D721Med (cell line): ENCODE data around the gene STX4.

Source experiments
- DNase-seq: peaks from one replicate; pipeline ENCODE4 v3.0.0; 2011; ENCODE audit warnings: low spot score; ENCODE audit not compliant: insufficient read length
- FAIRE-seq: peaks from 2 replicates; lab custom pipeline; 2011; peaks lifted over from hg19 to GRCh38; lab: Jason Lieb, UNC
- TF ChIP-seq, protein P1 (sequence below): IDR thresholded peaks from 2 replicates; pipeline ENCODE4 v1.5.1; 2012; ENCODE audit warnings: mild to moderate bottlenecking, control low read depth; ENCODE audit not compliant: insufficient read depth; ENCODE audit errors: missing control alignments

STX4 gene, protein sequence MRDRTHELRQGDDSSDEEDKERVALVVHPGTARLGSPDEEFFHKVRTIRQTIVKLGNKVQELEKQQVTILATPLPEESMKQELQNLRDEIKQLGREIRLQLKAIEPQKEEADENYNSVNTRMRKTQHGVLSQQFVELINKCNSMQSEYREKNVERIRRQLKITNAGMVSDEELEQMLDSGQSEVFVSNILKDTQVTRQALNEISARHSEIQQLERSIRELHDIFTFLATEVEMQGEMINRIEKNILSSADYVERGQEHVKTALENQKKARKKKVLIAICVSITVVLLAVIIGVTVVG

DNA sequence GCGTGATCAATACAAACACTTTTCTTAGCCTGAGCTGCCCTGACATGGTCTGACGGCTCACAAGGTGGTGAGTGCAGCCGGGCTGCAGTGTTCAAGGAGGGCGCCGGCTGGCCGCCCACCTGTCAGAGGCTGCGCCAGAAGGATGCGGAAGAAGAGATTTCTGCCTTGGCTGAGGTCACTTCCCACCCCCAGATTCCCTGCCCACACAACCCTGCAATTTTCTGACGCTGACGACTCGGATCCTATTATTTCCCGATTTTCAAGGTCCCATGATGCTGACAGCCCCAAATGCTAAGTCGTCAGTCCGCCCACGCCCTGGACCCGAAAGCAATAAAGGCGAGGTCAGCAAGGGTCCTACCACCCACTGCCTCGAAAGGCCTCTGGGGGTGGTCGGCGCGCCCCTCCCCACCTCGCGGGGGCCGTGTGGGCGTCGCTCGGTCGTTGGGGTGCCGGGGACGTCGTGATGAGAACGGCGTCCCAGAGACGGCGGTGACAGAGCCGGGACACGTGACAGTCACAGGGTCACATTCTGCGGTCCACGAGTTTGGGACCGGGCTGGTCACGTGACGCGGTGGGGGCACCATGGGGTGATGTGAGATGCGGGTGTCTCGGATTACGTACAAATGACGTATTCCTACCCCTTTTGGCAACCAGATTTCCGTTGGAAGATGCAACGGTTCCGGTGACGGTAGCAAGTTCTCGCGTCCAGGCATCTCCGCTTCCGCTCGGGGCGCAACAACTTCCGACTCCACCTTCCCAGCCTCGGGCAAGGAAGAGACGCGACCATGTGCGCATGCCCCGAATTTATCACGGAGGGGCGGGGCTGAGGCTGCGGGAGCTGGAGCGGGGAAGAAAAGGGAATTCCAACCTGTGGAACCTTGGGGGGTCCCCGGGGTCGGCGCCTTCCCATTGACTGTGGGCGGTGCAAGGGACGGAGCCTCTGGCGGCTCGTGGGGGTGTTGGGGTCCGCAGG lies at the start of gene STX4:
TSS of gene STX4 (plus strand) at position 823 of the 973 bp plus-strand sequence. CDS start 248 bp downstream, outside the sequence.
- DNase-seq: peak; percentile 81
- TF ChIP-seq, protein P1, sequence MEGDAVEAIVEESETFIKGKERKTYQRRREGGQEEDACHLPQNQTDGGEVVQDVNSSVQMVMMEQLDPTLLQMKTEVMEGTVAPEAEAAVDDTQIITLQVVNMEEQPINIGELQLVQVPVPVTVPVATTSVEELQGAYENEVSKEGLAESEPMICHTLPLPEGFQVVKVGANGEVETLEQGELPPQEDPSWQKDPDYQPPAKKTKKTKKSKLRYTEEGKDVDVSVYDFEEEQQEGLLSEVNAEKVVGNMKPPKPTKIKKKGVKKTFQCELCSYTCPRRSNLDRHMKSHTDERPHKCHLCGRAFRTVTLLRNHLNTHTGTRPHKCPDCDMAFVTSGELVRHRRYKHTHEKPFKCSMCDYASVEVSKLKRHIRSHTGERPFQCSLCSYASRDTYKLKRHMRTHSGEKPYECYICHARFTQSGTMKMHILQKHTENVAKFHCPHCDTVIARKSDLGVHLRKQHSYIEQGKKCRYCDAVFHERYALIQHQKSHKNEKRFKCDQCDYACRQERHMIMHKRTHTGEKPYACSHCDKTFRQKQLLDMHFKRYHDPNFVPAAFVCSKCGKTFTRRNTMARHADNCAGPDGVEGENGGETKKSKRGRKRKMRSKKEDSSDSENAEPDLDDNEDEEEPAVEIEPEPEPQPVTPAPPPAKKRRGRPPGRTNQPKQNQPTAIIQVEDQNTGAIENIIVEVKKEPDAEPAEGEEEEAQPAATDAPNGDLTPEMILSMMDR: no peak
- no peak for FAIRE-seq

DNA sequence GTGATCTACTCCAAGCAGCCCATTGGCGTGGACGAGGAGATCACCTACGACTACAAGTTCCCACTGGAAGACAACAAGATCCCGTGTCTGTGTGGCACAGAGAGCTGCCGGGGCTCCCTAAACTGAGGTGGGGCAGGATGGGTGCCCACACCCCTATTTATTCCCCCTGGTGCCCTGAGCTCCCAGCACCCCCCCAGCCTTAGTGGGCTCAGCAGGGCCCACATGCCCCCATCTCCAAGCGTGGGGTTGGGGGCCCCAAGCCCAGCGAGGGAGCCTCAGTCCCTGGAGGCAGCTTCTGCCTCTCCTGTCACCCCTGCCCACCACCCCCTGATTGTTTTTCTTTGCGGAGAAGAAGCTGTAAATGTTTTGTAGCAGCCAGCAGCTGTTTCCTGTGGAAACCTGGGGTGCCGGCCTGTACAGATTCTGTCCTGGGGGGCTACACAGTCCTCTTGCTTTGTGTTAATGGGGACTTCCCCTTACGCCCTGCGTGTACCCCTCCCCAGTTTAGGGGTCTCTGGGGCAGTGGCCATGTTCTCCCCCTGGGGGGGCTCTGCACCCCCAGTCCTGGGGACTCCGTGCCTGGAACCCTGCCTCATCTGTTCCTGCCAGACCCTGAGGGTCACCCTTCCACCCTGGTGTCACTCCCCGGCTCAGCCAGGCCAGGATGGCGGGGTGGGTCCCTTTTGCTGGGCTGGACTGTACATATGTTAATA lies 49.3 kb upstream of the STX4 start:
- DNase-seq (no peak), FAIRE-seq (no peak)
- TF ChIP-seq, protein P1: no peak

DNA sequence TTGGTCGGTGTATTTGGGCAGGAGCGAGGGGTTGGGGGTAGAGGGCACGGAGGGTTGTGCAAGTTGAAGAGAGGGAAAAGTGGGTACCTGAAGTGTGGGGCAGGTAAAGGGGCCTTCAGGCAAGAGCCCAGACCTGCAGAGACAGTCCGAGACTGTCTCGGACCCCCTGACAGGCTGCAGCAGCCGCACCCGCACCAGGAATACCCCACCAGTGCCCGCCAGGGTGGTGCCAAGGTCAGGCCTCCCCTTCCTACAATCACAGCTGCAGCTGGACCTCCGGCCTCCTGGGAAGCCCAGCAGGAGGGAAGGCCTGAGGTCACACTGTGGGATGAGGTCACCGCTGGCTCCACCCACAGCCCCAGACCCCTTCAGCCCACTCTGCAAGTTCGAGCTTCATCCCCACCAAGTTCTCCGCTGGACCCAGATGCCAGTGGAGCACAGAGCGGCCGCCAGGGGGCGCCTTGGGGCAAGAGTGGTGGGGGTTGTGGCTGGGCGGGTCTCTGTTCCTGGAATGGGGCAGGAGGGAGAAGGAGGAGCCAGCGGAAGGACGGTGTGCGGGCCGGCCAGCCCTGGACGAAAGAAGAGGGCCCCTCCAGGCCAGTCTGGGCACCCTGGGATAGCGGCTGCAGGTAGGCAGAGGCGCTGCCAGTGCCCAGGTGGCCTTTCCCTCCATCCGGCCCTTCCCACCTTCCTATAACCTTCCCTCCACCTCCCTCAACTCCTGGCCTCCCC lies 48.5 kb upstream of the STX4 start, which contains the start of gene HSD3B7:
TSS of gene HSD3B7 (plus strand) at position 539 of the 732 bp plus-strand sequence. CDS start 452 bp downstream, outside the sequence.
- FAIRE-seq (no peak), DNase-seq (peak; percentile 97)
- TF ChIP-seq, protein P1: peak; percentile 83

DNA sequence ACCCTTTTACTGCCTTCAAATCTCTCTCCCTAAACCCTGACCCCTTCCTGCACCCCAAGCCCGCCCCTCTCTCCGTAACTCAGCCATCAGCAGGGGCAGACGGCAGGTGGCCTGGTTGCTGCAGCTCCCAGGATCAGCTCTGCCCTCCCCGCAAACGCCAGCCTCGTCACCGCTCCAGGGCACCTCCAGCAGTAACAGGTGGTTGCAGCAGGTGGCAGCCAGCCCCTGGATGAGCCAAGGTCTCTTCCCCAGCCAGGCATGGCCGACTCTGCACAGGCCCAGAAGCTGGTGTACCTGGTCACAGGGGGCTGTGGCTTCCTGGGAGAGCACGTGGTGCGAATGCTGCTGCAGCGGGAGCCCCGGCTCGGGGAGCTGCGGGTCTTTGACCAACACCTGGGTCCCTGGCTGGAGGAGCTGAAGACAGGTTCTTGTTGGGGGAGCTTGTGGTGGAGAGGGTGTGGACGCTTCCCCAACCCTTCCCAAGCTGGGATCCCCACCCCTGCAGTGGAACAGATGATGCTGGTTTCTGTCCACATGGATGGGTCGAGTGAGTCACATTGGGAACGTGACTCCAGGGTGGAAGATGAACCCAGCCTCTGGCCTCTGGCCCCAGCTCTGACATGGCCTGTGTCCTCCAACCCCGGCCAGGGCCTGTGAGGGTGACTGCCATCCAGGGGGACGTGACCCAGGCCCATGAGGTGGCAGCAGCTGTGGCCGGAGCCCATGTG lies 47.8 kb upstream of the STX4 start:
- DNase-seq (no peak), FAIRE-seq (no peak)
- TF ChIP-seq, protein P1: no peak

DNA sequence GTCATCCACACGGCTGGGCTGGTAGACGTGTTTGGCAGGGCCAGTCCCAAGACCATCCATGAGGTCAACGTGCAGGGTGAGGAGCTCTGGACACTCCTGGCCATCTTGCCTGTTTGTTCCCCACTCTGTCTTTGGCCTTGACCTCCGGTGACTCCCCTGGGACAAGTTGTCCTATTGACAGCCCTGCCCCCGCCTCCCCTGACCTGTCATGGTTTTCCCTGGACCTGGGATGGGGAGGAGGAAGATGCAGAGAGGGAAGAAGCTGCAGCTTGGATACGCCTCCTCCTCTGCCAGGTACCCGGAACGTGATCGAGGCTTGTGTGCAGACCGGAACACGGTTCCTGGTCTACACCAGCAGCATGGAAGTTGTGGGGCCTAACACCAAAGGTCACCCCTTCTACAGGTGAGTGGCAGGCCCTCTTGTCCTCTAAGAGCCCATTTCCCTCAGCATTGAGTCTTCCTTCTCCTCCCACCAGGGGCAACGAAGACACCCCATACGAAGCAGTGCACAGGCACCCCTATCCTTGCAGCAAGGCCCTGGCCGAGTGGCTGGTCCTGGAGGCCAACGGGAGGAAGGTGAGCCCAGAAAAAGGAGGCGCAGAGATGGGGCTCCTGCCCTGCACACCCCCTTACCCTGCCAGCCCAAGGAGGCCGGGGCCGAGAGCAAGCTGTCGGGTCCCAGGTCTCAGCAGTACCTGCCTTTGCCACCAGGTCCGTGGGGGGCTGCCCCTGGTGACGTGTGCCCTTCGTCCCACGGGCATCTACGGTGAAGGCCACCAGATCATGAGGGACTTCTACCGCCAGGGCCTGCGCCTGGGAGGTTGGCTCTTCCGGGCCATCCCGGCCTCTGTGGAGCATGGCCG lies 47.0 kb upstream of the STX4 start:
- TF ChIP-seq, protein P1: no peak
- FAIRE-seq: no peak
- no peak for DNase-seq
